Caco-2 (cell line): ENCODE results near the gene SEMA4D. TPM values are rescaled to one million over a fixed set of nuclear protein-coding genes. Genes with fewer than 3 reads are reported as not detected.

Experiments
- BruUV-seq: library from RNA; stranded (reverse); fragments of 400-500 nt; replicated peaks from 2 replicates; lab custom pipeline; 2021; lab: Mats Ljungman, UMichigan
- CTCF ChIA-PET: fragments of 300-600 bp; sonication (Branson Sonifier 250); formaldehyde crosslinking; loops from one replicate; lab custom pipeline; 2022; ENCODE audit warnings: antibody characterized with exemption; lab: Charles Lee
- POLR2A ChIA-PET: fragments of 300-600 bp; sonication (Branson Sonifier 250); formaldehyde crosslinking; loops from one replicate; lab custom pipeline; 2022; ENCODE audit warnings: antibody characterized with exemption; lab: Charles Lee
- DNase-seq, 2 experiments: peaks; one replicate each; pipeline versions ENCODE4 v3.0.0 to v3.0.0-alpha.2; 2020 to 2022
- H3K27me3 ChIP-seq: replicated peaks from 2 replicates; pipeline ENCODE4 v1.6.0; 2011; ENCODE audit warnings: low read length; ENCODE audit not compliant: control insufficient read depth, insufficient read depth
- H3K36me3 ChIP-seq: 2 replicates; pipeline ENCODE4 v1.5.1; 2011; ENCODE audit warnings: low read length; ENCODE audit not compliant: control insufficient read depth, insufficient read depth
- H3K4me1 ChIP-seq: fragments of 250-450 bp; sonication (Bioruptor Pico); 2 replicates; pipeline ENCODE4 v1.5.1; 2020; ENCODE audit warnings: mild to moderate bottlenecking
- H3K4me3 ChIP-seq: 2 replicates; pipeline ENCODE4 v1.5.1; 2011; ENCODE audit warnings: low read depth, mild to moderate bottlenecking, control low read depth, low read length
- H3K9me3 ChIP-seq: fragments of 250-450 bp; sonication (Bioruptor Pico); 2 replicates; pipeline ENCODE4 v1.5.1; 2020; ENCODE audit warnings: mild to moderate bottlenecking, moderate library complexity
- H3K27ac Mint-ChIP-seq: one replicate; pipeline ENCODE4 v1.8.0; 2022; ENCODE audit warnings: mixed read lengths; ENCODE audit not compliant: unreplicated experiment
- H3K27me3 Mint-ChIP-seq: one replicate; pipeline ENCODE4 v1.8.0; 2022; ENCODE audit warnings: mixed read lengths; ENCODE audit not compliant: insufficient read depth, unreplicated experiment
- H3K36me3 Mint-ChIP-seq: one replicate; pipeline ENCODE4 v1.8.0; 2022; ENCODE audit warnings: mild to moderate bottlenecking, mixed read lengths; ENCODE audit not compliant: insufficient read depth, unreplicated experiment
- H3K4me1 Mint-ChIP-seq: one replicate; pipeline ENCODE4 v1.8.0; 2022; ENCODE audit warnings: low read depth, mixed read lengths; ENCODE audit not compliant: unreplicated experiment
- H3K4me3 Mint-ChIP-seq: one replicate; pipeline ENCODE4 v1.8.0; 2022; ENCODE audit warnings: mild to moderate bottlenecking, moderate library complexity, mixed read lengths; ENCODE audit not compliant: unreplicated experiment
- H3K9me3 Mint-ChIP-seq: one replicate; pipeline ENCODE4 v1.8.0; 2022; ENCODE audit warnings: mixed read lengths; ENCODE audit not compliant: unreplicated experiment
- intact Hi-C: fragments of 100-400 bp; cut with micrococcal nuclease; formaldehyde crosslinking; loops from one replicate; pipeline ENCODE4 v1.10.0; 2022; ENCODE audit not compliant: unreplicated experiment
- total RNA-seq: library from RNA; stranded (reverse); gene quantifications from 2 replicates; pipeline ENCODE4 v1.2.3, GENCODE V29; 2022
- TF ChIP-seq, protein P1 (sequence below), 2 experiments: fragments of 200-600 bp in 1 of 2; IDR thresholded peaks; 1 replicate in 1 of 2; 2 replicates in 1 of 2; pipeline versions ENCODE4 v1.5.1 to v1.8.0; 2011 to 2022; ENCODE audit warnings: antibody characterized with exemption in 1 of 2, control low read depth in 1 of 2, inconsistent platforms in 1 of 2, low read depth in 1 of 2, low read length in 1 of 2, mild to moderate bottlenecking in 1 of 2, moderate library complexity in 1 of 2; ENCODE audit not compliant: insufficient read depth in 1 of 2, severe bottlenecking in 1 of 2, unreplicated experiment in 1 of 2

SEMA4D gene
- total RNA-seq, 1 experiment from 2014 or later = 17.1 TPM

DNA sequence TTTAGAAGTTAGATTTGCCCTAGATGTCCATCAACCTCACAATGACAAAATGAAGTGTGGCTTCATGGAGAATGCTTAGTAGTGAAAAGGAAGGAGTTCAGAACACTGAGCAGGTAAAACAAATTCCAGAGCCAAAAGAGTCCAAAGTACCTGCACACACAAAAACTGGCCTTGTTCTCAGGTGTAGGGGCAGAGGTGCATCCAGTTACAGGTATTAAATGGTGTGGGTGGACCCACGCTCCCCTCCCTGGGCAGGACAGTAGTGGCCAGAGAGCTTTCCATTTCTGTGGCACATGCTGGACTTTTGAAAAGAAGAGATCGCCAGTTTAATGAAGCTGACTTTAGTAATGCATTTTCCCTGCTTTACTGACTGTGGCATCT, 132.4 kb downstream of the SEMA4D start:
- Mint-ChIP-seq H3K9me3 (no peaks in the 10 kb centered on the region), H3K4me3 (no peak overlapping the region), H3K27me3 (no peaks in the 10 kb centered on the region), H3K27ac (no peak overlapping the region), H3K4me1 (no peaks in the 10 kb centered on the region), H3K36me3 (peaks cover 12% of the 10 kb centered on the region)
- POLR2A ChIA-PET = no interaction called here
- no TSS peak for BruUV-seq
- H3K36me3 ChIP-seq = no peaks in the 10 kb centered on the region
- no peaks in the 10 kb centered on the region for H3K4me1 ChIP-seq
- TF ChIP-seq, protein P1, sequence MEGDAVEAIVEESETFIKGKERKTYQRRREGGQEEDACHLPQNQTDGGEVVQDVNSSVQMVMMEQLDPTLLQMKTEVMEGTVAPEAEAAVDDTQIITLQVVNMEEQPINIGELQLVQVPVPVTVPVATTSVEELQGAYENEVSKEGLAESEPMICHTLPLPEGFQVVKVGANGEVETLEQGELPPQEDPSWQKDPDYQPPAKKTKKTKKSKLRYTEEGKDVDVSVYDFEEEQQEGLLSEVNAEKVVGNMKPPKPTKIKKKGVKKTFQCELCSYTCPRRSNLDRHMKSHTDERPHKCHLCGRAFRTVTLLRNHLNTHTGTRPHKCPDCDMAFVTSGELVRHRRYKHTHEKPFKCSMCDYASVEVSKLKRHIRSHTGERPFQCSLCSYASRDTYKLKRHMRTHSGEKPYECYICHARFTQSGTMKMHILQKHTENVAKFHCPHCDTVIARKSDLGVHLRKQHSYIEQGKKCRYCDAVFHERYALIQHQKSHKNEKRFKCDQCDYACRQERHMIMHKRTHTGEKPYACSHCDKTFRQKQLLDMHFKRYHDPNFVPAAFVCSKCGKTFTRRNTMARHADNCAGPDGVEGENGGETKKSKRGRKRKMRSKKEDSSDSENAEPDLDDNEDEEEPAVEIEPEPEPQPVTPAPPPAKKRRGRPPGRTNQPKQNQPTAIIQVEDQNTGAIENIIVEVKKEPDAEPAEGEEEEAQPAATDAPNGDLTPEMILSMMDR (IDR thresholded peaks at IDR 0.05; ENCODE audit: insufficient read depth in 1 of 2, low read depth in 1 of 2, low read length in 1 of 2, severe bottlenecking in 1 of 2, unreplicated experiment in 1 of 2) = no peak
- intact Hi-C loops = no loop called here
- no peak for DNase-seq
- H3K9me3 ChIP-seq = no peaks in the 10 kb centered on the region
- no peak overlapping the region for H3K4me3 ChIP-seq
- no peaks in the 10 kb centered on the region for H3K27me3 ChIP-seq
- CTCF ChIA-PET = no interaction called here

DNA sequence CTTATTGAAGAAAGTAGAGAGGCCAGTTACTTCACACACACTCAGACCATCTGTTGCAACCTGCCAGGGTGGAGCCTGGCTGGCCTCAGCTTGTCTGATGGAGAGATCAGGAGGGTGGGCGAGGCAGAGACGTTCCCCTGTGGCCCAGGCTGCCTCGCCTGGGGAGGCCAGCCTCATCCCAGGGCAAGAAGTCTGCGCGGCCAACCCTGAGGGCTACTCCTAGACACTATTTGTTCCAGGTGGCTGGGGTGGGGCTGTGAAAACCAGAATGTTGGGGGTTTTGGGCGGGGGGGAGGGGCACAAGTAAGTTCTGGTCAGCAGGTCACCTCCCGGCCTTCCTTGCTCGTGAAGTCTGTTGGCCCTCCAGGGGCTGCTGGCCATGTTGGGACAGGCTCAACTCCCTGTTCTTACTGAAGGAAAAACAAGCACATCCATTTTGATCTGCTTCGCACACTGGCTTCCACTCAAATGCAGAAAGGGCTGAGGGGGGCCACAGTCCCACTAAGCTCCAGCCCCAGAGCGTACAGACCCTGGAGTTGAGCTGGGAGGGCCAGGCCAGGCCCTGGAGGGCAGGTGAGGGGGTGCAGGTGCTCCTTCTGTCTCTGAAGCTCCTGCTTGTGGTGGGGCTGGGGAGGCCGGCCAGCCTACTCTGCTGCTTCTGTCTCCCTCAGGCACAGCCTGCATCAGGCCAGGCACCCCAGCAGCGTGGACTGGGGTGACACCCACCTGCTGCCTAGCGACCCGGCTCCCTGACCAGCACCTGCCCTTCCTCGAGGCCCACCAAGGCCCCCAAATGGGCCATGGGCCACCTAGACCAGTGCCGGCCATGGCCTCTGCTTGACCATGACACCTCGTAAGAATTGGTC, 133.0 kb downstream of the SEMA4D start:
- no peaks in the 10 kb centered on the region for H3K36me3 ChIP-seq
- Mint-ChIP-seq H3K27ac (no peak overlapping the region), H3K9me3 (no peaks in the 10 kb centered on the region), H3K4me3 (no peak overlapping the region), H3K4me1 (no peaks in the 10 kb centered on the region), H3K27me3 (no peaks in the 10 kb centered on the region), H3K36me3 (peaks cover 15% of the 10 kb centered on the region)
- no peaks in the 10 kb centered on the region for H3K9me3 ChIP-seq
- H3K4me3 ChIP-seq = no peak overlapping the region
- POLR2A ChIA-PET = no interaction called here
- CTCF ChIA-PET = no interaction called here
- TF ChIP-seq, protein P1 (IDR thresholded peaks at IDR 0.05; ENCODE audit: insufficient read depth in 1 of 2, low read depth in 1 of 2, low read length in 1 of 2, severe bottlenecking in 1 of 2, unreplicated experiment in 1 of 2) = no peak
- DNase-seq = no peak
- BruUV-seq = no TSS peak
- intact Hi-C loops = no loop called here
- no peaks in the 10 kb centered on the region for H3K27me3 ChIP-seq
- H3K4me1 ChIP-seq = no peaks in the 10 kb centered on the region

DNA sequence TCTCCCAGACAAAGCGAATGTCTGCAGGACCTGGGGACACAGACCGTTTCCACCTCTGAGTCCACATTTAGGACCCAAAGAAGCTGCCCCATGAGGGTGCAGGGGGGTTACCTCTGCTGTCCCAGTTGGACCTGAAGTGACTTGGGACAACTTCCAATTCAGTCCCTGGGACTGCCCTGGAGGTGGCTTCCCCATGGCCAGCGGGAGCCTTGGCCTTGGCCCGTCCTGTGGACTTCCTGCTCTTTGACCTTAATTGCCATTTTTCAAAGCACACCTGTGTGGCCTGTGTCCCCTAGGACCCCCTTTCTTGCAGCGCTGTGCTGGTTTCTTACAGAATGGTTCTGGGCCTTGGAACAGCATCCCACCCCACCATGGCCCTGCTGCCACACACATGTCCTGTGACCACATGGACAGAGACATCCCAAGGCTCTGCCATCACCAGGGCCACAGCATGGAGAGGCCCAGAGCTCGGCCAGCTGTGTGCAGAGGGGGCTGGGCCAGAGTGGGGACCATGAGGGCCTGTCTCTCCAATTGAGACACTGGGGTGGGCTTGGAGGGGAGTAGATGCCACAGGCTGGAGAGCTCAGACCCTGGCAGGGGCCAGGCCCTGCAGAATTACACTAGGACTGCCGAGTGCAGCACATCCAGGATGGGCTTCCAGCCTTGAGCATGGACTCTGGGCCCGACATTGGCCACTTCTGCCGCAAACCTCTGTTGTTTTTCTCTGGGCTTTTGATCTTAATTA, 133.8 kb downstream of the SEMA4D start:
- TF ChIP-seq, protein P1 (IDR thresholded peaks at IDR 0.05; ENCODE audit: insufficient read depth in 1 of 2, low read depth in 1 of 2, low read length in 1 of 2, severe bottlenecking in 1 of 2, unreplicated experiment in 1 of 2) = no peak
- H3K9me3 ChIP-seq = no peaks in the 10 kb centered on the region
- POLR2A ChIA-PET = no interaction called here
- H3K4me3 ChIP-seq = no peak overlapping the region
- H3K4me3 Mint-ChIP-seq = no peak overlapping the region
- no TSS peak for BruUV-seq
- H3K4me1 Mint-ChIP-seq = no peaks in the 10 kb centered on the region
- H3K4me1 ChIP-seq = no peaks in the 10 kb centered on the region
- CTCF ChIA-PET = no interaction called here
- intact Hi-C loops = no loop called here
- H3K27me3 Mint-ChIP-seq = no peaks in the 10 kb centered on the region
- H3K36me3 Mint-ChIP-seq = peaks cover 15% of the 10 kb centered on the region
- DNase-seq = no peak
- no peaks in the 10 kb centered on the region for H3K36me3 ChIP-seq
- no peaks in the 10 kb centered on the region for H3K27me3 ChIP-seq
- no peak overlapping the region for H3K27ac Mint-ChIP-seq
- no peaks in the 10 kb centered on the region for H3K9me3 Mint-ChIP-seq
